Naive thymus-derived CD4-positive, alpha-beta T cell (primary cell): ENCODE measurements around the gene ULK1. TPM values are rescaled to one million over a fixed set of nuclear protein-coding genes. Genes with fewer than 3 reads are reported as not detected.
A peak's percentile ranks its signal among the peaks of the same experiment; 100 is the strongest.

Experiments used
- ATAC-seq: fragments of 150-1000 bp; cut with Tn5 transposase; 2 replicates; pipeline ENCODE4 v1.10.0; 2021; ENCODE audit warnings: mild to moderate bottlenecking, moderate library complexity
- CTCF ChIA-PET: fragments of 350-600 bp; sonication (Branson Sonifier 250); formaldehyde crosslinking; loops from one replicate; lab custom pipeline; 2021; ENCODE audit warnings: antibody characterized with exemption; lab: Charles Lee
- POLR2A ChIA-PET: fragments of 350-600 bp; sonication (Branson Sonifier 250); formaldehyde crosslinking; loops from one replicate; lab custom pipeline; 2021; ENCODE audit warnings: antibody characterized with exemption, inconsistent platforms; lab: Charles Lee
- DNase-seq, 9 donors: peaks; one replicate each; pipeline versions ENCODE4 v3.0.0 to v3.0.0-alpha.2; 2020 to 2022; ENCODE audit warnings: mixed read lengths in 1 of 9
- H3K27ac ChIP-seq: one replicate; pipeline ENCODE4 v1.7.0; 2013; ENCODE audit warnings: mild to moderate bottlenecking, low read depth, low read length, moderate library complexity
- H3K27me3 ChIP-seq, 2 donors: one replicate each; pipeline ENCODE4 v1.7.0; 2013; ENCODE audit warnings: low read length in 2 of 2, mild to moderate bottlenecking in 2 of 2, moderate library complexity in 2 of 2; ENCODE audit not compliant: control insufficient read depth in 2 of 2, insufficient read depth in 2 of 2
- H3K36me3 ChIP-seq, 3 experiments: 1 replicate in 2 of 3; 2 replicates in 1 of 3; pipeline ENCODE4 v1.7.0; 2013; ENCODE audit warnings: low read length in 3 of 3, mild to moderate bottlenecking in 3 of 3, moderate library complexity in 1 of 3; ENCODE audit not compliant: insufficient read depth in 3 of 3, control insufficient read depth in 2 of 3
- H3K4me1 ChIP-seq, 2 donors: one replicate each; pipeline ENCODE4 v1.7.0; 2013; ENCODE audit warnings: low read length in 2 of 2, mild to moderate bottlenecking in 2 of 2, moderate library complexity in 1 of 2; ENCODE audit not compliant: control insufficient read depth in 2 of 2, insufficient read depth in 2 of 2
- H3K4me3 ChIP-seq: 2 replicates; pipeline ENCODE4 v1.7.0; 2013; ENCODE audit warnings: mild to moderate bottlenecking, low read length
- H3K9me3 ChIP-seq, 3 experiments: 1 replicate in 2 of 3; 2 replicates in 1 of 3; pipeline ENCODE4 v1.7.0; 2013; ENCODE audit warnings: low read length in 3 of 3; ENCODE audit not compliant: control insufficient read depth in 2 of 3
- H3K27ac Mint-ChIP-seq, 9 donors: one replicate each; pipeline ENCODE4 v1.8.0; 2020 to 2022; ENCODE audit warnings: mixed read lengths in 9 of 9, mild to moderate bottlenecking in 8 of 9, moderate library complexity in 5 of 9, inconsistent platforms in 2 of 9
- H3K27me3 Mint-ChIP-seq, 5 donors: one replicate each; pipeline ENCODE4 v1.8.0; 2021 to 2022; ENCODE audit warnings: mixed read lengths in 5 of 5, mild to moderate bottlenecking in 1 of 5
- H3K36me3 Mint-ChIP-seq, 5 donors: one replicate each; pipeline ENCODE4 v1.8.0; 2020 to 2022; ENCODE audit warnings: mixed read lengths in 5 of 5, mild to moderate bottlenecking in 3 of 5, inconsistent platforms in 1 of 5
- H3K4me1 Mint-ChIP-seq, 7 donors: one replicate each; pipeline ENCODE4 v1.8.0; 2020 to 2022; ENCODE audit warnings: mixed read lengths in 7 of 7, mild to moderate bottlenecking in 3 of 7, inconsistent platforms in 1 of 7
- H3K4me3 Mint-ChIP-seq, 10 donors: one replicate each; pipeline ENCODE4 v1.8.0; 2020 to 2022; ENCODE audit warnings: mild to moderate bottlenecking in 10 of 10, mixed read lengths in 10 of 10, moderate library complexity in 6 of 10, inconsistent platforms in 2 of 10
- H3K9me3 Mint-ChIP-seq, 11 donors: one replicate each; pipeline ENCODE4 v1.8.0; 2020 to 2022; ENCODE audit warnings: mixed read lengths in 11 of 11, mild to moderate bottlenecking in 4 of 11, inconsistent platforms in 1 of 11, moderate library complexity in 1 of 11
- intact Hi-C, 2 donors: fragments of 100-400 bp; cut with micrococcal nuclease; formaldehyde crosslinking; loops; one replicate each; pipeline ENCODE4 v1.15.1; 2023
- polyA plus RNA-seq, 2 donors: library from polyadenylated mRNA; unstranded; fragments of 300-500 nt; fragmentation: Illumina TruSeq; gene quantifications; one replicate each; pipeline ENCODE4 v1.2.3, GENCODE V29; 2021
- total RNA-seq, 6 experiments: library from RNA in 5 of 6; stranded (reverse) in 5 of 6; gene quantifications; 1 replicate in 5 of 6; 2 replicates in 1 of 6; pipeline ENCODE4 v1.2.3 and lab custom pipeline; 2021 to 2026

Gene ULK1
- total and polyA plus RNA-seq, 7 experiments from 2014 or later, result 0.28 to 109 (median 36.3) TPM

DNA sequence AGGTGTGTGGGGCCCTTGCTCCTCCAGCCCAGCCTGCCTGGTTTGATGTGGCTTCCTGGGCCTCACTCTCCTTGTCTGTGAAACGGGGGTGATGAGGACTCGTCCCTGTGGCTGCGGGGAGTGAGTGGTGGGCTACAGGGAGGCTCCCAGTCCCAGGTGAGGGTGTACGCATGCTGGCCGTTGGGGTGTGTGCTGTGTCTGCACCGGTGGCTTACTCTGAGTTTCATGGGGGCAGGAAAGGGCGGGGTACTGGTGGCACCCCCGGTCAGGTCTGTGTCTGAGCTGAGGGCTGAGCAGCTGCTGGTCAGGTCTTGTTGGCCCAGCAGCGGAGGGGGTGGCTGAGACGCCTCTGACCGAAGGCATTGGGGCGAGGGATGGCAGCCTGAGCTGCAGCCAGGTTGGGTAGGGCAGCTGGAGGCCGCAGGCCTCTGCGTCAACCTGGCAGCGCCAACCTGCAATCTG, 11.2 kb downstream of the ULK1 start:
- peaks cover 4 to 28% (median 17%) of the 10 kb centered on the region in 7 donors for H3K4me1 Mint-ChIP-seq
- POLR2A ChIA-PET, result no interaction called here
- no peaks in the 10 kb centered on the region for H3K9me3 Mint-ChIP-seq
- intact Hi-C loops, result no loop called here
- Histone ChIP-seq H3K27ac (peak overlapping the region; percentile 21), H3K4me1 (peaks cover 0 to 6% of the 10 kb centered on the region in 2 donors), H3K9me3 (no peaks in the 10 kb centered on the region), H3K36me3 (peaks cover 0 to 30% (median 0%) of the 10 kb centered on the region in 3 experiments), H3K4me3 (no peak overlapping the region), H3K27me3 (no peaks in the 10 kb centered on the region)
- peak overlapping the region in 2 of 9 donors; percentile 65 to 67 for H3K27ac Mint-ChIP-seq
- no peaks in the 10 kb centered on the region for H3K36me3 Mint-ChIP-seq
- no peak overlapping the region for H3K4me3 Mint-ChIP-seq
- no peak for DNase-seq
- CTCF ChIA-PET, result no interaction called here
- H3K27me3 Mint-ChIP-seq, result no peaks in the 10 kb centered on the region
- no peak for ATAC-seq

DNA sequence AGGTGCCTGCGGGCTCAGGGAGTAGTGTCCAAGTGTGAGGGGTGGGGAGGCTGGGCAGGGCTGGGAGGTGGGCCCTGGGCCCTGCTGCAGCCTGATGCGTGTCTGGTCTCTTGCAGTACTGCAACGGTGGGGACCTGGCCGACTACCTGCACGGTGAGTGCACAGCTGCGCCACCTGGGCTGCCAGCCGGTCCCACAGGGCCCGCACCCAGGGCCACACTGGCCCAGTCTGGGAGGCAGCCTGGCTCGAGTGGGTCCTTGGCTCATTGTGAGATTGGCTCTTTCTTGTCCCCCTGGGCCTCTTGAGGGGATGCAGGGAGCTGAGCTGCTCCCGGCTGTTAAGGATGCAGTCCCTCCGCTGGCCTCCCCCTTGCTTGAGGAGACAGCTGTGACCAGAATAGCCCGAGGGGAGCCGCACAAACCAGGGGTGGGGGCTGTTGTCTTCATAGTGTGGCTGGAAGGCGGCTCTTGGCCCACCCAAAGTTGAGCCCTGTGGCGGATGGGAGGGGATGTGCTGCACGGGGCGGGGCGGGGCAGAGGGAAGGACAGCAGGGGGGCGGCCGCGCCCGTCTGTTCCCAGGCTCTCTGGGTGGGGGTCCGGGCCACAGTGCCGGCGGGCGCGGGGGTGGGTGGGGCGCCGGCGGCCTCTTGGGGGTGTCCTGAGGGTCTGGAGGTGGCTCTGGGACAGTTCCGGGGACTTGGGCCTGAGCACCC, 13.1 kb downstream of the ULK1 start:
- H3K27me3 Mint-ChIP-seq, result no peaks in the 10 kb centered on the region
- ATAC-seq, result no peak
- Histone ChIP-seq H3K4me1 (peaks cover 0 to 6% of the 10 kb centered on the region in 2 donors), H3K36me3 (peaks cover 0 to 49% (median 0%) of the 10 kb centered on the region in 3 experiments), H3K9me3 (no peaks in the 10 kb centered on the region), H3K27ac (no peak overlapping the region), H3K4me3 (no peak overlapping the region), H3K27me3 (no peaks in the 10 kb centered on the region)
- H3K4me3 Mint-ChIP-seq, result no peak overlapping the region
- ChIA-PET POLR2A (no interaction called here), CTCF (no interaction called here)
- H3K27ac Mint-ChIP-seq, result no peak overlapping the region
- H3K4me1 Mint-ChIP-seq, result peaks cover 4 to 23% (median 13%) of the 10 kb centered on the region in 7 donors
- intact Hi-C loops, result no loop called here
- DNase-seq, result no peak
- no peaks in the 10 kb centered on the region for H3K9me3 Mint-ChIP-seq
- H3K36me3 Mint-ChIP-seq, result peaks cover 0 to 3% (median 0%) of the 10 kb centered on the region in 5 donors

DNA sequence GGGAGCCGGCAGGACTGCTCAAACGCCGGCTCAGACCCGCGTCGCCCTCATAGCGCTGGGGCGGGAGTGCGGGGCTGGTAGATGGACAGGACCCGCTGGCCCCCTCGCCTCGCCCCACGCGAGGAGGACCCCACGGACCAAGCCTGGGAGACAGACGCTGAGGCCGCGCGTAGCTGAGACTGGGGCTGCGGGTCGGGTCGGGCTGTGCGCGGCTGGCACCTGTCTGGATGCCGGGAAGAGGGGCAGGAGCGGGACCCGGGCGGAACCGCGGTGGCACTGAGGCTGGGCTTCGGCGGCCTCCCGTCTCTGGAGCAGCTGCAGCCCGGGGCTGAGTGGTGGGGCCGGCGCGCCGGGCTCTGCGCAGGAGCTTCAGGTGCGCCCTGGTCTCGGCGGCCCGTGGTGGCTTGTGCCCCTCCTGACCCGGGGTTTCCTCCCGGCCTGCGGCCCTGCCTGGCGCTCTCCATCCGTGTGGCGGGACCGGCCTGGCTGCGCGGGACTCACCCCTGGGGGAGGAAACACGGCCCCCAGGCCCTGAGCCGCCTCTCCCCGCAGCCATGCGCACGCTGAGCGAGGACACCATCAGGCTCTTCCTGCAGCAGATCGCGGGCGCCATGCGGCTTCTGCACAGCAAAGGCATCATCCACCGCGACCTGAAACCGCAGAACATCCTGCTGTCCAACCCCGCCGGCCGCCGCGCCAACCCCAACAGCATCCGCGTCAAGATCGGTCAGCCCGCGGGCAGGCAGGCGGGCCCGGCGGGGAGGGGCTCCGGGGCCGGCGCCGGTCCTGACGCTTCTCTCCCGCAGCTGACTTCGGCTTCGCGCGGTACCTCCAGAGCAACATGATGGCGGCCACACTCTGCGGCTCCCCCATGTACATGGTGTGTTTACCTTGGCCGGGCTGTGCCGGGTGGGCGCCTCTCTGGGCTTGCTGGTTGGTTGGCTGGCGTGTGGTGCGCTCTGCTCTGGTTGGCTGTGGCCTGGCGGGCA, 14.0 kb downstream of the ULK1 start:
- Histone ChIP-seq H3K9me3 (no peaks in the 10 kb centered on the region), H3K4me1 (peaks cover 0 to 6% of the 10 kb centered on the region in 2 donors), H3K36me3 (peaks cover 0 to 56% (median 0%) of the 10 kb centered on the region in 3 experiments), H3K27me3 (no peaks in the 10 kb centered on the region), H3K27ac (no peak overlapping the region), H3K4me3 (no peak overlapping the region)
- ChIA-PET CTCF (no interaction called here), POLR2A (no interaction called here)
- no peaks in the 10 kb centered on the region for H3K9me3 Mint-ChIP-seq
- H3K4me1 Mint-ChIP-seq, result peaks cover 4 to 23% (median 13%) of the 10 kb centered on the region in 7 donors
- H3K36me3 Mint-ChIP-seq, result peaks cover 0 to 3% (median 0%) of the 10 kb centered on the region in 5 donors
- no peak overlapping the region for H3K4me3 Mint-ChIP-seq
- H3K27me3 Mint-ChIP-seq, result no peaks in the 10 kb centered on the region
- intact Hi-C loops, result no loop called here
- ATAC-seq (peak; percentile 9), DNase-seq (no peak)
- H3K27ac Mint-ChIP-seq, result no peak overlapping the region

DNA sequence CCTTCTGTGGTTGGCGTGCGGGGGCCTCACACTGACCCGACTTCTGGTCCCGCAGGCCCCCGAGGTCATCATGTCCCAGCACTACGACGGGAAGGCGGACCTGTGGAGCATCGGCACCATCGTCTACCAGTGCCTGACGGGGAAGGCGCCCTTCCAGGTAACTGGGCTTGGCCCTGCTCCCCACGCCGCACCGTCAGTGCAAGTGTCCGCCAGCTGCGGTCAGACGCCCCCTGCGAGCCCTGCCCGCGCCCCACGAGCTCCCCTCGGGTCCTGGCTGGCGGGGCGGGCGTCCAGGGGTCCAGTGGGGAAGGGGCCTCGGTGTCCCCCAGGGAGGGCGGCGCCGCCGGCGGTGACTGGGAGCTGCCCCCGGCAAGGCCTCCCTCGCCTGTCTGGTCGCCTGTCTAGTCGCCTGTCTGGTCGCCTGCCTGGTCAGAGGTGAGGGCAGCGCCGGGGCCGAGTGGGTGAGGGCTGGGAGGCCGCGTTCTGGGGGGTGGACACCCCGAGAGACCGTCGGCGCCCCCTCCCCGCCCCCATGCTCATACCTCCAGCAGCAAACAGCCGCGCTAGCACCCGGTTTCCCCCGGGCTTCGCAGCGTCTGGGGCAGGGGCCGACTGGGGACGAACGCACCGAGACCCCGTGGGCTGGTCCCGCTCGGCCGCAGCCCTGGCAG, 14.8 kb downstream of the ULK1 start:
- POLR2A ChIA-PET, result no interaction called here
- ATAC-seq, result no peak
- H3K27ac ChIP-seq, result no peak overlapping the region
- H3K27ac Mint-ChIP-seq, result no peak overlapping the region
- no peaks in the 10 kb centered on the region for H3K27me3 ChIP-seq
- intact Hi-C loops, result no loop called here
- no peaks in the 10 kb centered on the region for H3K9me3 ChIP-seq
- H3K27me3 Mint-ChIP-seq, result no peaks in the 10 kb centered on the region
- H3K4me3 ChIP-seq, result no peak overlapping the region
- no peaks in the 10 kb centered on the region for H3K9me3 Mint-ChIP-seq
- no peak for DNase-seq
- peaks cover 0 to 63% (median 0%) of the 10 kb centered on the region in 3 experiments for H3K36me3 ChIP-seq
- peaks cover 0 to 3% (median 0%) of the 10 kb centered on the region in 5 donors for H3K36me3 Mint-ChIP-seq
- H3K4me1 Mint-ChIP-seq, result peaks cover 0 to 17% (median 10%) of the 10 kb centered on the region in 7 donors
- H3K4me1 ChIP-seq, result peaks cover 0 to 6% of the 10 kb centered on the region in 2 donors
- no peak overlapping the region for H3K4me3 Mint-ChIP-seq
- CTCF ChIA-PET, result interaction anchor here (0.6 kb wide), 1 partner anchor 11 kb away, joined by 3 read pairs; no protein-coding TSS in a partner anchor

DNA sequence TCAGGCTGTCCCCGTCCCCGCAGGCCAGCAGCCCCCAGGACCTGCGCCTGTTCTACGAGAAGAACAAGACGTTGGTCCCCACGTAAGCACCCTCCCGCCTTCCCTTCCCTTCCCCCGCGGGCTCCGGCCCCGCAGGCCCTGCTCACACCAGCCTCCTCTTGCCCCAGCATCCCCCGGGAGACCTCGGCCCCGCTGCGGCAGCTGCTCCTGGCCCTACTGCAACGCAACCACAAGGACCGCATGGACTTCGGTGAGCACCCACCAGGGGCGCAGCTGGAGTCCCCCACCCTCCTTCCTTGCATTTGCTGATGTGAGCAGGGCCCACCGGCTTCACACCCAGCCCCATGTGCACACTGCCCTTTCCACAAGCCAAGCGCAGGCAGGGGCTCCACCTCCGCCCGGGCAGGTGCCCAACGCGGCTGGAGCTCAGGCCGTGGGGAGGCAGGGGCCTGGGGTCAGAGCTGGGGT, 15.4 kb downstream of the ULK1 start:
- ATAC-seq (no peak), DNase-seq (no peak)
- H3K4me3 ChIP-seq, result no peak overlapping the region
- Mint-ChIP-seq H3K9me3 (no peaks in the 10 kb centered on the region), H3K4me3 (no peak overlapping the region), H3K27me3 (no peaks in the 10 kb centered on the region), H3K27ac (no peak overlapping the region), H3K4me1 (peaks cover 0 to 11% (median 5%) of the 10 kb centered on the region in 7 donors), H3K36me3 (peaks cover 0 to 3% (median 0%) of the 10 kb centered on the region in 5 donors)
- POLR2A ChIA-PET, result no interaction called here
- CTCF ChIA-PET, result interaction anchor here (0.6 kb wide), 1 partner anchor 12 kb away, joined by 3 read pairs; no protein-coding TSS in a partner anchor
- peaks cover 0 to 5% of the 10 kb centered on the region in 2 donors for H3K4me1 ChIP-seq
- no peaks in the 10 kb centered on the region for H3K9me3 ChIP-seq
- H3K36me3 ChIP-seq, result peaks cover 0 to 69% (median 0%) of the 10 kb centered on the region in 3 experiments
- intact Hi-C loops, result no loop called here
- H3K27ac ChIP-seq, result no peak overlapping the region
- H3K27me3 ChIP-seq, result no peaks in the 10 kb centered on the region
